HCT116 (cell line): Measurements from ENCODE around the gene ZFR. TPM values are rescaled to one million over a fixed set of nuclear protein-coding genes. Genes with fewer than 3 reads are reported as not detected.

Experiments used
- ATAC-seq: fragments of 200-7000 bp; cut with Tn5 transposase; 2 replicates; pipeline ENCODE4 v1.9.1; 2020; ENCODE audit warnings: mild to moderate bottlenecking, moderate library complexity
- BruUV-seq: library from RNA; stranded (reverse); fragments of 400-500 nt; replicated peaks from 2 replicates; lab custom pipeline; 2021; lab: Mats Ljungman, UMichigan
- CTCF ChIA-PET: fragments of 300-600 bp; sonication (Branson Sonifier 250); formaldehyde crosslinking; loops from one replicate; lab custom pipeline; 2021; ENCODE audit warnings: antibody characterized with exemption; lab: Charles Lee
- POLR2A ChIA-PET: fragments of 300-600, 350-600 bp; sonication (Branson Sonifier 250); formaldehyde crosslinking; loops from one replicate; lab custom pipeline; 2021; ENCODE audit warnings: antibody characterized with exemption; lab: Charles Lee
- RAD21 ChIA-PET, 2 experiments: fragments of 300-600 bp; sonication (Branson Sonifier 250); formaldehyde crosslinking; loops; one replicate each; lab custom pipeline; 2023; ENCODE audit warnings: low total read pairs in 2 of 2; ENCODE audit not compliant: uncharacterized antibody in 2 of 2, unreplicated experiment in 2 of 2, low non-redundant PET in 1 of 2; lab: Charles Lee
- DNase-seq: peaks from one replicate; pipeline ENCODE4 v3.0.0-alpha.2; 2010; ENCODE audit warnings: low read depth, low spot score
- H2AFZ ChIP-seq: fragments of 200-600 bp; shearing (Covaris generic), sonication (generic); 2 replicates; pipeline ENCODE4 v1.6.1; 2017; ENCODE audit warnings: low read depth, mixed run types, mixed read lengths, antibody characterized with exemption, low read length; ENCODE audit not compliant: poor library complexity, severe bottlenecking
- H3K27ac ChIP-seq: 2 replicates; pipeline ENCODE4 v1.5.1; 2012; ENCODE audit warnings: low read depth, low read length
- H3K27me3 ChIP-seq: fragments of 200-600 bp; sonication (generic); 2 replicates; pipeline ENCODE4 v1.6.1; 2016; ENCODE audit warnings: mixed run types, low read length, mixed read lengths; ENCODE audit not compliant: insufficient read depth
- H3K36me3 ChIP-seq, 2 experiments: fragments of 200-500 bp in 1 of 2; fragments of 200-600 bp in 1 of 2; sonication (Bioruptor generic) in 1 of 2; sonication (generic) in 1 of 2; 2 replicates each; pipeline versions ENCODE4 v1.5.1 to v1.6.1; 2014 to 2016; ENCODE audit warnings: low read length in 2 of 2, inconsistent platforms in 1 of 2, mixed read lengths in 1 of 2, mixed run types in 1 of 2; ENCODE audit not compliant: insufficient read depth in 2 of 2, control insufficient read depth in 1 of 2
- H3K4me1 ChIP-seq, 2 experiments: fragments of 200-600 bp in 1 of 2; sonication (generic) in 1 of 2; 2 replicates each; pipeline versions ENCODE4 v1.5.1 to v1.6.1; 2012 to 2017; ENCODE audit warnings: low read length in 2 of 2, inconsistent platforms in 1 of 2, mild to moderate bottlenecking in 1 of 2, mixed read lengths in 1 of 2, mixed run types in 1 of 2, moderate library complexity in 1 of 2; ENCODE audit not compliant: insufficient read depth in 2 of 2, control insufficient read depth in 1 of 2
- H3K4me2 ChIP-seq: fragments of 200-600 bp; sonication (generic); 2 replicates; pipeline ENCODE4 v1.6.1; 2017; ENCODE audit warnings: mixed run types, low read length, mixed read lengths
- H3K4me3 ChIP-seq, 2 experiments: fragments of 200-600 bp in 1 of 2; sonication (generic) in 1 of 2; replicated peaks in 1 of 2; 2 replicates each; pipeline ENCODE4 v1.5.1; 2011 to 2016; ENCODE audit warnings: low read length in 2 of 2, control low read depth in 1 of 2, low read depth in 1 of 2, mild to moderate bottlenecking in 1 of 2, mixed read lengths in 1 of 2, mixed run types in 1 of 2
- H3K79me2 ChIP-seq: fragments of 200-600 bp; sonication (generic); 2 replicates; pipeline ENCODE4 v1.6.1; 2017; ENCODE audit warnings: mild to moderate bottlenecking, mixed run types, low read length, moderate library complexity, mixed read lengths; ENCODE audit not compliant: insufficient read depth
- H3K9ac ChIP-seq: fragments of 200-600 bp; sonication (generic); 2 replicates; pipeline ENCODE4 v1.6.1; 2016; ENCODE audit warnings: low read length, mixed read lengths
- H3K9me2 ChIP-seq: fragments of 200-600 bp; sonication (generic), shearing (Covaris generic); 2 replicates; pipeline ENCODE4 v1.6.1; 2017; ENCODE audit warnings: mixed run types, mild to moderate bottlenecking, moderate library complexity; ENCODE audit not compliant: insufficient read depth
- H3K9me3 ChIP-seq, 2 experiments: fragments of 200-500 bp in 1 of 2; fragments of 200-600 bp in 1 of 2; sonication (Bioruptor generic) in 1 of 2; sonication (generic) in 1 of 2; 2 replicates each; pipeline ENCODE4 v1.6.1; 2014 to 2017; ENCODE audit warnings: low read length in 2 of 2, mixed read lengths in 2 of 2, inconsistent platforms in 1 of 2, low read depth in 1 of 2, mild to moderate bottlenecking in 1 of 2, mixed run types in 1 of 2, moderate library complexity in 1 of 2; ENCODE audit not compliant: control insufficient read depth in 1 of 2, insufficient read depth in 1 of 2
- H4K20me1 ChIP-seq: fragments of 200-600 bp; sonication (generic), shearing (Covaris generic); 2 replicates; pipeline ENCODE4 v1.6.1; 2017; ENCODE audit warnings: mixed run types, mild to moderate bottlenecking, moderate library complexity; ENCODE audit not compliant: insufficient read depth
- ATF3 ChIP-seq: IDR thresholded peaks from 2 replicates; pipeline ENCODE4 v1.6.1; 2012
- CEBPB ChIP-seq: IDR thresholded peaks from 2 replicates; pipeline ENCODE4 v1.6.1; 2012; ENCODE audit warnings: low read depth
- EGR1 ChIP-seq: IDR thresholded peaks from 2 replicates; pipeline ENCODE4 v1.6.1; 2012; ENCODE audit warnings: low read depth
- ELF1 ChIP-seq: IDR thresholded peaks from 2 replicates; pipeline ENCODE4 v1.6.1; 2012; ENCODE audit warnings: low read depth, borderline replicate concordance
- FOSL1 ChIP-seq: IDR thresholded peaks from 2 replicates; pipeline ENCODE4 v1.6.1; 2012; ENCODE audit warnings: low read depth
- JUND ChIP-seq: IDR thresholded peaks from 2 replicates; pipeline ENCODE4 v1.6.1; 2012
- POLR2A ChIP-seq: IDR thresholded peaks from 2 replicates; pipeline ENCODE4 v1.7.0; 2011; ENCODE audit warnings: borderline replicate concordance; ENCODE audit not compliant: insufficient read depth, insufficient read length; ENCODE audit errors: extremely low read depth
- POLR2AphosphoS5 ChIP-seq: IDR thresholded peaks from 2 replicates; pipeline ENCODE4 v1.6.1; 2011; ENCODE audit warnings: mild to moderate bottlenecking, low read depth, low read length, moderate library complexity
- RAD21 ChIP-seq: IDR thresholded peaks from 2 replicates; pipeline ENCODE4 v1.6.1; 2012; ENCODE audit warnings: low read depth, mild to moderate bottlenecking
- REST ChIP-seq: IDR thresholded peaks from 2 replicates; pipeline ENCODE4 v1.6.1; 2012; ENCODE audit warnings: low read depth
- SIN3A ChIP-seq: IDR thresholded peaks from 2 replicates; pipeline ENCODE4 v1.6.1; 2012; ENCODE audit warnings: low read depth
- SP1 ChIP-seq: IDR thresholded peaks from 2 replicates; pipeline ENCODE4 v1.6.1; 2012; ENCODE audit warnings: low read depth
- SRF ChIP-seq: IDR thresholded peaks from 2 replicates; pipeline ENCODE4 v1.6.1; 2012; ENCODE audit warnings: low read depth
- TCF7L2 ChIP-seq: IDR thresholded peaks from 2 replicates; pipeline ENCODE4 v1.7.0; 2011; ENCODE audit warnings: borderline replicate concordance, inconsistent platforms; ENCODE audit not compliant: insufficient read depth, insufficient read length; ENCODE audit errors: extremely low read depth
- YY1 ChIP-seq: IDR thresholded peaks from 2 replicates; pipeline ENCODE4 v1.6.1; 2011; ENCODE audit warnings: low read length, low read depth, moderate library complexity, mild to moderate bottlenecking; ENCODE audit not compliant: insufficient replicate concordance; ENCODE audit errors: extremely low read depth
- ZFX ChIP-seq: fragments of 450-650 bp; IDR thresholded peaks from 2 replicates; pipeline ENCODE4 v1.6.1; 2017
- ZNF274 ChIP-seq: fragments of 200-500 bp; sonication (Bioruptor generic); IDR thresholded peaks from 2 replicates; pipeline ENCODE4 v1.6.1; 2014; ENCODE audit warnings: mild to moderate bottlenecking, low read depth, low read length, inconsistent platforms
- intact Hi-C: fragments of 100-400 bp; cut with micrococcal nuclease; formaldehyde crosslinking; loops from 2 replicates; pipeline ENCODE4 v1.10.0; 2022
- total RNA-seq: library from RNA; stranded (reverse); gene quantifications from one replicate; pipeline ENCODE4 v1.2.1, GENCODE V29; 2021; ENCODE audit not compliant: unreplicated experiment

ZFR gene
- total RNA-seq, 1 experiment from 2014 or later: 65.7 TPM

GRCh38 chr5:32422697-32423096 is 21.8 kb downstream of the ZFR start (continued):
- TF ChIP-seq CEBPB: no peak
- no peak for TF ChIP-seq YY1
- TF ChIP-seq ZFX: no peak
- no peak for TF ChIP-seq RAD21

- Histone ChIP-seq H3K27me3 (no peaks in the 10 kb centered on the region), H3K9me3 (no peaks in the 10 kb centered on the region), H3K27ac (no peak overlapping the region), H2AFZ (no peak overlapping the region), H3K9ac (no peak overlapping the region), H3K4me3 (no peak overlapping the region), H3K36me3 (peaks cover 11% of the 10 kb centered on the region in 2 experiments), H3K79me2 (peaks cover 95% of the 10 kb centered on the region), H3K9me2 (no peaks in the 10 kb centered on the region), H3K4me1 (no peaks in the 10 kb centered on the region), H4K20me1 (peaks cover 4% of the 10 kb centered on the region; the same call in 1 of the 2 replicates), H3K4me2 (no peak overlapping the region)
- intact Hi-C loops: no loop called here
- DNase-seq (no peak), ATAC-seq (no peak)
- ChIA-PET CTCF (interaction anchor here (1.6 kb wide), 1 partner anchor 169 kb away, joined by 7 read pairs; no protein-coding TSS in a partner anchor), POLR2A (no interaction called here), RAD21 (no interaction called here)
- no peak for TF ChIP-seq YY1
- no peak for TF ChIP-seq REST
- TF ChIP-seq ELF1: no peak
- no peak for TF ChIP-seq TCF7L2
- TF ChIP-seq POLR2AphosphoS5: no peak
- no peak for TF ChIP-seq EGR1
- TF ChIP-seq FOSL1: no peak
- no peak for TF ChIP-seq SRF
- TF ChIP-seq ZNF274: no peak
- TF ChIP-seq ATF3: no peak
- no peak for TF ChIP-seq JUND
- TF ChIP-seq POLR2A: no peak
- TF ChIP-seq SP1: no peak
- TF ChIP-seq SIN3A: no peak
- TF ChIP-seq ZFX: no peak
- no peak for TF ChIP-seq CEBPB
- no TSS peak for BruUV-seq
Measured at GRCh38 chr5:32421075-32421474, 23.5 kb downstream of the ZFR start.
